AG09309 (cell line): ENCODE measurements around the gene FBLN7.

Experiments used
- DNase-seq: peaks from one replicate; pipeline ENCODE4 v3.0.0-alpha.2; 2010; ENCODE audit warnings: low read depth
- H3K4me3 ChIP-seq: 2 replicates; pipeline ENCODE4 v1.5.1; 2011; ENCODE audit warnings: mild to moderate bottlenecking, low read depth, low read length, moderate library complexity; ENCODE audit not compliant: control insufficient read depth
- CTCF ChIP-seq: IDR thresholded peaks from 2 replicates; pipeline ENCODE4 v1.5.1; 2011; ENCODE audit warnings: mild to moderate bottlenecking, low read depth, low read length, inconsistent platforms; ENCODE audit not compliant: insufficient read depth, control insufficient read depth; ENCODE audit errors: missing control alignments

Gene FBLN7

GRCh38 chr2:112220186-112220585, 82.0 kb downstream of the FBLN7 start:
- no peak for DNase-seq
- H3K4me3 ChIP-seq = no peak overlapping the region
- TF ChIP-seq CTCF = no peak

GRCh38 chr2:112220831-112221230, 82.6 kb downstream of the FBLN7 start:
- no peak for DNase-seq
- no peak for TF ChIP-seq CTCF
- H3K4me3 ChIP-seq = no peak overlapping the region

GRCh38 chr2:112229348-112229747, 91.2 kb downstream of the FBLN7 start:
- TF ChIP-seq CTCF = no peak
- no peak overlapping the region for H3K4me3 ChIP-seq
- no peak for DNase-seq

GRCh38 chr2:112230371-112230770, 92.2 kb downstream of the FBLN7 start:
- DNase-seq = no peak
- no peak for TF ChIP-seq CTCF
- H3K4me3 ChIP-seq = no peak overlapping the region
